Right lobe of liver (tissue), 4 donors: ENCODE measurements around the gene FANK1.

Experiments used
- CTCF ChIP-seq, 4 donors: fragments of 200-600 bp in 3 of 4; fragments of 450-650 bp in 1 of 4; IDR thresholded peaks; one replicate each; pipeline versions ENCODE4 v1.5.1 to v1.8.0; 2016 to 2022; ENCODE audit warnings: antibody characterized with exemption in 4 of 4, mild to moderate bottlenecking in 2 of 4
- POLR2A ChIP-seq: fragments of 450-650 bp; IDR thresholded peaks from one replicate; pipeline ENCODE4 v1.6.1; 2017; ENCODE audit warnings: antibody characterized with exemption, mild to moderate bottlenecking
- donor health status: DM: no; HTN: no; CAD: no.
- donor health status: DM: no; HTN: no; CAD: no.
- donor health status: DM: no; HTN: yes; CAD: no.

- no peak for TF ChIP-seq CTCF (IDR thresholded peaks at IDR 0.05)
- TF ChIP-seq POLR2A, result no peak
Measured at GRCh38 chr10:125871338-125871737, 25.0 kb upstream of the FANK1 start.
